Loucy (cell line): ENCODE results near the gene TPCN2.

Experiments used
- EZH2phosphoT487 ChIP-seq: fragments of 200-600 bp; IDR thresholded peaks from 2 replicates; pipeline ENCODE4 v1.6.1; 2018; ENCODE audit warnings: antibody characterized with exemption, mild to moderate bottlenecking, moderate library complexity, borderline replicate concordance
- TF ChIP-seq, protein P1 (sequence below): fragments of 200-600 bp; sonication (generic); conservative IDR thresholded peaks from 2 replicates; pipeline ENCODE4 v1.5.1; 2014; ENCODE audit warnings: mild to moderate bottlenecking, antibody characterized with exemption, low read length

DNA sequence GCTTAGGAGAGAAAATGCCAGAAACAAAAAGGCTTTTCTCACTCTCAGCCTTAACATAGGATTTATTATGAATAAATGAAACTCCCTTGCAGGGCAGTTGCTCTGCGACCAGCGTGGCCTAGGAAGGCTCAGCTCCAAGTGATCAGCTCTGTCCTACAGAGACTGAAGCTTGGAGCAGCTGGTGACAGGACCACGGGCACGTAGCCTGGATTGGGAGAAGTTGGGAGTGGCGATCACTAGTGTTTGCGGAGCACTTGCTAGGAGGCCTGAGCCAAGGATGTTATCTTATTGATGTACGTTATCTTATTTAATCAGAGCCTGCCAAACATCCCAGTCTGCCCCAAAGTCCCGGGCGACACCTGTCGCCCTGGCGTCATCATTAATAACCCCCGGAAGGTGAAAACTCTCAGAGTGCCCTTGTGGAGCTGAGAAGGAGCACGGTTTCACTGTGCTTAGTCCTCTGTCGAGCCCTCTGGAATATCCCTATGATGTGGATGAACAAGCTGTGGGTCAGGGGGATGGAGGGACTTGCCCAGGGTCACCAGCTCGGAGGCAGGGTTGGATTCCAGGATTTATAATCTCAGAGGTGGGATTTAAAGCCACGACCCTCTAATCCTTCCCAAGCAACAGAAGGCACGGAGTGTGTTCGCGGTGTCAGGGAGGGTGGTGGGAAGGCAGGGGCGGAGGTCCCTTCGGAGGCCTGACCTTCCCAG lies 66.2 kb downstream of the TPCN2 start:
- TF ChIP-seq, protein P1, sequence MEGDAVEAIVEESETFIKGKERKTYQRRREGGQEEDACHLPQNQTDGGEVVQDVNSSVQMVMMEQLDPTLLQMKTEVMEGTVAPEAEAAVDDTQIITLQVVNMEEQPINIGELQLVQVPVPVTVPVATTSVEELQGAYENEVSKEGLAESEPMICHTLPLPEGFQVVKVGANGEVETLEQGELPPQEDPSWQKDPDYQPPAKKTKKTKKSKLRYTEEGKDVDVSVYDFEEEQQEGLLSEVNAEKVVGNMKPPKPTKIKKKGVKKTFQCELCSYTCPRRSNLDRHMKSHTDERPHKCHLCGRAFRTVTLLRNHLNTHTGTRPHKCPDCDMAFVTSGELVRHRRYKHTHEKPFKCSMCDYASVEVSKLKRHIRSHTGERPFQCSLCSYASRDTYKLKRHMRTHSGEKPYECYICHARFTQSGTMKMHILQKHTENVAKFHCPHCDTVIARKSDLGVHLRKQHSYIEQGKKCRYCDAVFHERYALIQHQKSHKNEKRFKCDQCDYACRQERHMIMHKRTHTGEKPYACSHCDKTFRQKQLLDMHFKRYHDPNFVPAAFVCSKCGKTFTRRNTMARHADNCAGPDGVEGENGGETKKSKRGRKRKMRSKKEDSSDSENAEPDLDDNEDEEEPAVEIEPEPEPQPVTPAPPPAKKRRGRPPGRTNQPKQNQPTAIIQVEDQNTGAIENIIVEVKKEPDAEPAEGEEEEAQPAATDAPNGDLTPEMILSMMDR: no peak
- no peak for TF ChIP-seq EZH2phosphoT487
